ENCODE measurements around the gene TNS3.

Gene TNS3

GRCh38 chr7:47490501-47491265 is 91.2 kb downstream of the TNS3 start:
- H3K9me3 ChIP-seq (replicated peaks in 1 of 11), result no peaks in the 10 kb centered on the region
- TF ChIP-seq Cebpa-rat (IDR thresholded peaks at IDR 0.05), result no peak

GRCh38 chr7:47489624-47490023 is 92.3 kb downstream of the TNS3 start:
- no peak overlapping the region for H3K9ac ChIP-seq
- no peaks in the 10 kb centered on the region for H3K27me3 ChIP-seq
- H4K20me1 ChIP-seq, result peaks cover 0 to 17% (median 0%) of the 10 kb centered on the region in 11 experiments; a peak in 1 of 22 replicates
- H3K4me3 ChIP-seq, result no peak overlapping the region
- H3K27ac ChIP-seq, result no peak overlapping the region; a peak in 1 of 22 replicates
- peak overlapping the region in 8 of 11 experiments; percentile 10 to 97 (median 21); a peak in 5 of 22 replicates for H3K4me2 ChIP-seq
- peaks cover 0 to 5% (median 0%) of the 10 kb centered on the region in 11 experiments; a peak in 1 of 22 replicates for H3K9me3 ChIP-seq (replicated peaks in 1 of 11)
- no peak for TF ChIP-seq Cebpa-rat (IDR thresholded peaks at IDR 0.05)
- H3K36me3 ChIP-seq, result peaks cover 0 to 46% (median 10%) of the 10 kb centered on the region in 11 experiments; a peak in 9 of 22 replicates
- H3K4me1 ChIP-seq, result peaks cover 33 to 98% (median 64%) of the 10 kb centered on the region in 10 experiments

More at GRCh38 chr7:47490501-47491265, 91.2 kb downstream of the TNS3 start:
- Histone ChIP-seq H3K27me3 (no peaks in the 10 kb centered on the region), H3K36me3 (peaks cover 0 to 42% (median 10%) of the 10 kb centered on the region in 11 experiments; a peak in 9 of 22 replicates), H3K4me2 (peak overlapping the region in 3 of 11 experiments; percentile 18 to 98 (median 97); a peak in 4 of 22 replicates), H3K27ac (peak overlapping the region in 3 of 11 experiments; percentile 22 to 91 (median 31); a peak in 3 of 22 replicates), H3K4me3 (no peak overlapping the region), H3K4me1 (peaks cover 33 to 98% (median 64%) of the 10 kb centered on the region in 10 experiments), H3K9ac (0 out of 22 replicates have a peak overlapping the region, but pooled peaks of 1 of the 11 experiments have one; percentile 11), H4K20me1 (peaks cover 0 to 17% (median 0%) of the 10 kb centered on the region in 11 experiments; a peak in 1 of 22 replicates)

- no peak for TF ChIP-seq Cebpa-rat (IDR thresholded peaks at IDR 0.05)
- H3K9me3 ChIP-seq (replicated peaks in 1 of 11), result peaks cover 0 to 9% (median 0%) of the 10 kb centered on the region in 11 experiments; a peak in 1 of 22 replicates
- no peak overlapping the region for H3K4me3 ChIP-seq
- no peak overlapping the region for H3K9ac ChIP-seq
- H3K4me1 ChIP-seq, result peaks cover 33 to 98% (median 64%) of the 10 kb centered on the region in 10 experiments
- peak overlapping the region in 2 of 11 experiments; percentile 4 to 32; a peak in 1 of 22 replicates for H3K27ac ChIP-seq
- peaks cover 0 to 19% (median 0%) of the 10 kb centered on the region in 11 experiments; a peak in 2 of 22 replicates for H4K20me1 ChIP-seq
- H3K4me2 ChIP-seq, result peak overlapping the region in 10 of 11 experiments; percentile 5 to 97 (median 18); a peak in 10 of 22 replicates
- H3K27me3 ChIP-seq, result no peaks in the 10 kb centered on the region
- H3K36me3 ChIP-seq, result peaks cover 0 to 48% (median 10%) of the 10 kb centered on the region in 11 experiments; a peak in 9 of 22 replicates
Observed at GRCh38 chr7:47488969-47489342, 93.0 kb downstream of the TNS3 start.

- Histone ChIP-seq H3K27ac (peak overlapping the region in 4 of 11 experiments; percentile 4 to 32 (median 18); a peak in 2 of 22 replicates), H3K4me3 (no peak overlapping the region), H3K9ac (no peak overlapping the region), H3K4me1 (peaks cover 33 to 98% (median 65%) of the 10 kb centered on the region in 10 experiments), H3K27me3 (no peaks in the 10 kb centered on the region), H3K4me2 (peak overlapping the region in 5 of 11 experiments; percentile 10 to 97 (median 26); a peak in 7 of 22 replicates), H3K9me3 (replicated peaks in 1 of 11) (peaks cover 0 to 9% (median 0%) of the 10 kb centered on the region in 11 experiments; a peak in 1 of 22 replicates), H3K36me3 (peaks cover 0 to 48% (median 10%) of the 10 kb centered on the region in 11 experiments; a peak in 9 of 22 replicates), H4K20me1 (peaks cover 0 to 19% (median 0%) of the 10 kb centered on the region in 11 experiments; a peak in 2 of 22 replicates)
- no peak for TF ChIP-seq Cebpa-rat (IDR thresholded peaks at IDR 0.05)
Observed at GRCh38 chr7:47488201-47488968, 93.5 kb downstream of the TNS3 start.

- no peak for TF ChIP-seq Cebpa-rat (IDR thresholded peaks at IDR 0.05)
- Histone ChIP-seq H3K9ac (peak overlapping the region in 4 of 11 experiments; percentile 4 to 38 (median 31); a peak in 6 of 22 replicates), H3K27ac (peak overlapping the region in 10 of 11 experiments; percentile 9 to 97 (median 90); a peak in 19 of 22 replicates), H3K4me3 (no peak overlapping the region), H3K4me1 (peaks cover 51 to 98% (median 70%) of the 10 kb centered on the region in 10 experiments), H3K9me3 (replicated peaks in 1 of 11) (peaks cover 0 to 9% (median 0%) of the 10 kb centered on the region in 11 experiments; a peak in 1 of 22 replicates), H4K20me1 (peaks cover 0 to 17% (median 0%) of the 10 kb centered on the region in 11 experiments; a peak in 2 of 22 replicates), H3K36me3 (peaks cover 0 to 33% (median 7%) of the 10 kb centered on the region in 11 experiments; a peak in 7 of 22 replicates), H3K4me2 (peak overlapping the region in 10 of 11 experiments; percentile 82 to 99 (median 97); a peak in 14 of 22 replicates), H3K27me3 (no peaks in the 10 kb centered on the region)
Observed at GRCh38 chr7:47485640-47486435, 96.1 kb downstream of the TNS3 start.

- H3K4me3 ChIP-seq, result no peak overlapping the region
- TF ChIP-seq Cebpa-rat (IDR thresholded peaks at IDR 0.05), result no peak
- H3K27ac ChIP-seq, result peak overlapping the region in 10 of 11 experiments; percentile 9 to 97 (median 90); a peak in 19 of 22 replicates
- H3K4me1 ChIP-seq, result peaks cover 58 to 97% (median 77%) of the 10 kb centered on the region in 10 experiments
- H3K9ac ChIP-seq, result peak overlapping the region in 4 of 11 experiments; percentile 4 to 38 (median 31); a peak in 7 of 22 replicates
- H3K36me3 ChIP-seq, result peaks cover 0 to 26% (median 0%) of the 10 kb centered on the region in 11 experiments; a peak in 6 of 22 replicates
- H3K9me3 ChIP-seq (replicated peaks in 1 of 11), result peaks cover 0 to 9% (median 0%) of the 10 kb centered on the region in 11 experiments; a peak in 1 of 22 replicates
- H3K4me2 ChIP-seq, result peak overlapping the region; percentile 82 to 99 (median 97); a peak in 18 of 22 replicates
- H3K27me3 ChIP-seq, result no peaks in the 10 kb centered on the region
- peaks cover 0 to 19% (median 0%) of the 10 kb centered on the region in 11 experiments; a peak in 4 of 22 replicates for H4K20me1 ChIP-seq
Observed at GRCh38 chr7:47484923-47485639, 96.8 kb downstream of the TNS3 start.

- Histone ChIP-seq H3K27me3 (no peaks in the 10 kb centered on the region), H3K27ac (peak overlapping the region in 9 of 11 experiments; percentile 86 to 97 (median 90); a peak in 16 of 22 replicates), H3K4me1 (peaks cover 64 to 98% (median 79%) of the 10 kb centered on the region in 10 experiments), H3K9me3 (replicated peaks in 1 of 11) (peaks cover 0 to 9% (median 0%) of the 10 kb centered on the region in 11 experiments; a peak in 1 of 22 replicates), H3K4me3 (no peak overlapping the region), H3K36me3 (peaks cover 0 to 19% (median 0%) of the 10 kb centered on the region in 11 experiments; a peak in 5 of 22 replicates), H4K20me1 (peaks cover 0 to 24% (median 0%) of the 10 kb centered on the region in 11 experiments; a peak in 4 of 22 replicates), H3K4me2 (peak overlapping the region; percentile 82 to 99 (median 97); a peak in 21 of 22 replicates), H3K9ac (peak overlapping the region in 2 of 11 experiments; percentile 31 to 38; a peak in 3 of 22 replicates)
- TF ChIP-seq Cebpa-rat (IDR thresholded peaks at IDR 0.05), result no peak
Observed at GRCh38 chr7:47484457-47484856, 97.5 kb downstream of the TNS3 start.
